ENCODE results near the gene TMC7.

GRCh38 chr16:19104607-19105006, 120.9 kb downstream of the TMC7 start:
- TF ChIP-seq EZH2phosphoT487 (IDR thresholded peaks at IDR 0.05; ENCODE audit: insufficient read depth, low read depth) (no peak), EZH2 (IDR thresholded peaks at IDR 0.05; ENCODE audit: insufficient read depth, poor library complexity, severe bottlenecking) (no peak)

All from GM23248 (cell line).